GM12864 (cell line): ENCODE results near the gene IFI6.
"Not testable (repeated sequence)": the region's sequence is repeated elsewhere in the genome, so short reads cannot be mapped to it uniquely, and the experiment has no call there.

Source experiments
- DNase-seq: peaks from one replicate; pipeline ENCODE4 v3.0.0-alpha.2; 2011; ENCODE audit warnings: low read depth
- H3K4me3 ChIP-seq: 2 replicates; pipeline ENCODE4 v1.5.1; 2011; ENCODE audit warnings: mild to moderate bottlenecking, low read depth, low read length, control low read depth
- CTCF ChIP-seq: IDR thresholded peaks from 2 replicates; pipeline ENCODE4 v1.5.1; 2011; ENCODE audit warnings: low read depth, mild to moderate bottlenecking, moderate library complexity, low read length, control low read depth, inconsistent platforms; ENCODE audit errors: missing control alignments

Gene IFI6

GRCh38 chr1:27710574-27710973 is 38.6 kb upstream of the IFI6 start:
- TF ChIP-seq CTCF: no peak
- H3K4me3 ChIP-seq: no peak overlapping the region
- DNase-seq: no peak

- DNase-seq: no peak
- H3K4me3 ChIP-seq: no peak overlapping the region
- no peak for TF ChIP-seq CTCF
Measured at GRCh38 chr1:27705545-27705944, 33.6 kb upstream of the IFI6 start.

- no peak for TF ChIP-seq CTCF
- H3K4me3 ChIP-seq: no peak overlapping the region
- no peak for DNase-seq
Measured at GRCh38 chr1:27704958-27705357, 33.0 kb upstream of the IFI6 start.

DNA sequence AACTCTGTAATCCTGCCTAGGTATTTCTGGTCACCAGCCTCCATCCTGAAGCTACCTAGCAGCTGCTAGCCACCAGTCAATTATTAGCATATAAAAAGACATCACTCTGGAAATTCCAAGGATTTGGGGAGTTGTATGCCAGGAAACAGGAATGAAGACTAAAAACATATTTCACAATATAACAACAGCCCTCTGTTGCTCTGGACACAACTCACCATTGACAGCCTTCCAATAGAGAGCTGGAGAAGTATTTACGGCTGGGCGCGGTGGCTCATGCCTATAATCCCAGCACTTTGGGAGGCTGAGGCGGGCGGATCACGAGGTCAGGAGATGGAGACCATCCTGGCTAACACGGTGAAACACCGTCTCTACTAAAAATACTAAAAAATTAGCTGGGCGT is 24.8 kb upstream of the IFI6 start:
- H3K4me3 ChIP-seq, DNase-seq: not testable (repeated sequence)

DNA sequence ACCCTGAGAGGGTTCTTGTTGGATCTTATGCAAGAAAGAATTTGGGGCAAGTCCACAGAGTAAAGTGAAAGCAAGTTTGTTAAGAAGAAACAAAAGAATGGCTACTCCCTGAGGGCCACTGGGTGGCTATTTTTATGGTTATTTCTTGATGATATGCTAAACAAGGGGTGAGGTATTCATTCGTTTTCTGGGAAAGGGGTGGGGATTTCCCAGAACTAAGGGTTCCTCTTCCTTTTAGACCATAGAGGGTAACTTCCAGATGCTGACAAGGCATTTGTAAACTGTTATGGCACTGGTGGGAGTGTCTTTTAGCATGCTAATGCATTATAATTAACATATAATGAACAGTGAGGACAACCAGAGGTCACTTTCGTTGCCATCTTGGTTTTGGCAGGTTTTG is 18.2 kb upstream of the IFI6 start:
- TF ChIP-seq CTCF: no peak
- no peak for DNase-seq
- H3K4me3 ChIP-seq: no peak overlapping the region; the same call in 1 of the 2 replicates

- no peak for TF ChIP-seq CTCF
- no peak overlapping the region; the same call in 1 of the 2 replicates for H3K4me3 ChIP-seq
- DNase-seq: peak; percentile 18
Measured at GRCh38 chr1:27689423-27690173, 17.6 kb upstream of the IFI6 start.

DNA sequence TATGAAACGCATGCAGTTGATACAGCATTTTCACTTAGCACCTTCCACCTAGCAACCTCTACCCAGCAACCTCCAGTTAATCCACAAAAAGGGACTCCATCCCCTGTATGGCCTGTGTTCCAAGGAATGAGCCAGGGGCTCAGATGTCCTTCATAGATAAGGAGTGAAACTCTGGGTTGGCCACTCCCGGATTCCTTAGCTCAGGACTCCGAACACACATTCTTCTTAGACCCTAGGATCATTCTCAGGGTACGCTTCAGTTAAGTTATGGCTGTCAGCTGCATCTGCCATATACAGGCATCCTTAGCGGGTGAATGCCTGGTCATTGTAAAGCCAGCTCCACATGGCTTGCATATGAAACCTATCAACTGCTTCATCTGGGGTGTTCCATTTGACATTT is 15.9 kb upstream of the IFI6 start:
- TF ChIP-seq CTCF: no peak
- no peak for DNase-seq

More for the DNA sequence above, 15.9 kb upstream of the IFI6 start:
- no peak overlapping the region for H3K4me3 ChIP-seq
